ENCODE results near the gene PRKAB2.
"Not testable (repeated sequence)": the region's sequence is repeated elsewhere in the genome, so short reads cannot be mapped to it uniquely, and the experiment has no call there.

Gene PRKAB2

DNA sequence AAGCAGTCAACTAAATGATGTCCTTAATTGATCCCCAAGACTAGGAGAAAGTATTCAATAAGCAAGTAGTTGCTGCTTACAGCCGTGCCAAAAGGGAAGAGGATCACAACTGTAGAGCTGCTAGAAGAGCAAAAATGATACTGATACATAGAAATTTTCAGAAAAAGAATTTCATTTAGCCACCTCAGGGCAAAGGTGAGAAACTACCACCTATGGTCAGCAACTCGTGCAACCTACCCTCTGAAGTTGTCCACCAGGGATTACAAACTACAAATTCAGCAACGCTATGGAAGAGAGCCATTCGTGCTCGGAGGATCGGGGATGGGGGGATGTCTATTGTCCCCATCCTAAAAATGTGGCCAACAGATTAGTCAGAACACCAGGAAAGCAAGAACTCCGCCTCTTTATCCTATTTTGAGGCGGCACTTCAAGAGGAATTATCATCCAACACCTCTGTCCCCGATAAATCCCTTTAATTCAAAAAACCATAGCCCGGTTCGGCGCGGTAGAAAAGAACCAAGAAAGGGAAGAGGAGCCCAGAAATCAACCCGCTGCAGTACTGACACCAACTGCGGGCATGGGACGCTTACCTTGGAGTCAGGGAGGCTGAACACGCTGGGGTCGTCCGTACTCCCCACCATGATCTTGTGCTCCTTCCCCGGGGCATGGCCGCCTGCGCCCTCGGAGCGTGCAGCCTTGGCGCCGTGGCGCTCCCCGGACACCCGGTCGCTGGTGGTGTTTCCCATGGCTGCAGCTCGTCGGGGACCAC, 687 bp downstream of the PRKAB2 start:
- TF ChIP-seq SUZ12 (IDR thresholded peaks at IDR 0.05; ENCODE audit: extremely low read depth, insufficient read depth, insufficient read length) (no peak), ZNF274 (IDR thresholded peaks at IDR 0.05; ENCODE audit: low read depth, low read length) (no peak), YY1 (IDR thresholded peaks at IDR 0.05; ENCODE audit: insufficient read depth, insufficient read length) (no peak)
- no peaks in the 10 kb centered on the region for H3K9me3 ChIP-seq (ENCODE audit: insufficient read depth, low read length)
- peaks cover 37% of the 10 kb centered on the region for H3K36me3 ChIP-seq (ENCODE audit: insufficient read depth, insufficient read length, low read length)
- H3K4me3 ChIP-seq (ENCODE audit: insufficient read length, low read depth): peak overlapping the region; percentile 98
- H3K4me1 ChIP-seq (ENCODE audit: insufficient read depth, insufficient read length): peaks cover 3% of the 10 kb centered on the region
- no peak for DNase-seq (ENCODE audit: low read depth, low spot score)
- H3K9ac ChIP-seq (ENCODE audit: insufficient read length, low read depth): peak overlapping the region; percentile 95
- H3K27me3 ChIP-seq (ENCODE audit: insufficient read depth, insufficient read length): no peaks in the 10 kb centered on the region

DNA sequence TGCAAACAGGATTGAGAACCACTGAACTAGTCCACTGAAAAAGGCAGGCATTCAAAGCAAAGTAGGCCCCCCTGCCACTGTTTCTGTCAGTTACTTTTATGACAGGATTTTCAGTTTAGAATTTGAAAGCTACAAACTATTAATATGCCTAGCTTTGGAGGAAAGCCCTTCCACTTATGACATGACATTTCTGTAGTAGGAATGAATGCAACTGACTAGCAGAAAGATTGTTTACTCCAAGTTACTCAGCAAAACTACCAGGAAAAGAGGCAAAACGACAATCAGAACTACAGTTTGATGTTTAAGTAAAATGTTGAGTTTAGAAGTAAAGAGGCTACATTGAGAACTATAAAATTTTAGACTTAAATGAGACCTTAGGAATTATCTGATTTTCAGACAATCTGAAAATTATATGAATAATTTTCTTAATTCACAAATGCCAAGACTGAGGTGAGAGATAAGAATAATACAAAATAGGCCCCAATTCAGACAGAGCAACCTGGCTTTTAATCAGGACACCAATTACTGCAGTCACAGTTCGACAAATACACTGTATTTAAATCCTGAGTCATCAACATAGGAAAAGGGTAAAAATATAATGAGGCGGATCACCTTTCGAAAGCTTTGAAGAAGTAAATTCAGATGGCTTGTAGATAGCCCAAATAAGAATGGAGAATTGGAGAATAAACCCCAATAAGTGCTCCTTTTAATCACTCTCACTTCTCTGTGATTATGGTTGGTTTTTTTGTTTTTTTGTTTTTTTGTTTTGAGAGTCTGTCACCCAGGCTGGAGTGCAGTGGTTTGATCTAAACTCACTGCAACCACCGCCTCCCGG, 2.2 kb downstream of the PRKAB2 start:
- TF ChIP-seq YY1 (IDR thresholded peaks at IDR 0.05; ENCODE audit: insufficient read depth, insufficient read length) (no peak), ZNF274 (IDR thresholded peaks at IDR 0.05; ENCODE audit: low read depth, low read length) (no peak), SUZ12 (IDR thresholded peaks at IDR 0.05; ENCODE audit: extremely low read depth, insufficient read depth, insufficient read length) (no peak)
- Histone ChIP-seq H3K36me3 (ENCODE audit: insufficient read depth, insufficient read length, low read length) (peaks cover 36% of the 10 kb centered on the region), H3K9ac (ENCODE audit: insufficient read length, low read depth) (no peak overlapping the region), H3K4me3 (ENCODE audit: insufficient read length, low read depth) (no peak overlapping the region), H3K27me3 (ENCODE audit: insufficient read depth, insufficient read length) (no peaks in the 10 kb centered on the region), H3K9me3 (ENCODE audit: insufficient read depth, low read length) (no peaks in the 10 kb centered on the region), H3K4me1 (ENCODE audit: insufficient read depth, insufficient read length) (peaks cover 3% of the 10 kb centered on the region)
- DNase-seq (ENCODE audit: low read depth, low spot score): no peak

DNA sequence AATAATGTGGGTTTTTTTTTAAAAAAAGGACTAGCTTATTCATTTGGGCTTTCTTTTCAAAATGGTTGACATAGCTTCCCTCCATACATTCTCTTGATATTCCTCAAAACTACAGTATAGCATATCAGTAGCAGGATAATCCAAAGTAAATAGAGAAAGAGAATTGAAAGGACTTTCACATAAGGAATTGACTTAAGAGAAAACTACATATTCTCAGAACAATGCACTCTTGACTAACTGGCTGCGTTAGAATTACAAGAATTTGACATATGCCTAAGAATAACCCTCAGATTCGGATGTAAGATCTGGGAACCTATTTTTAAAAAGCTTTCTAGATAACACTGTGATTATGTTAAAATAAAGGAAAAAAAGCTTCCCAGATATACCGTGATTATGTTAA, 3.1 kb downstream of the PRKAB2 start:
- TF ChIP-seq YY1 (IDR thresholded peaks at IDR 0.05; ENCODE audit: insufficient read depth, insufficient read length) (no peak), ZNF274 (IDR thresholded peaks at IDR 0.05; ENCODE audit: low read depth, low read length) (no peak), SUZ12 (IDR thresholded peaks at IDR 0.05; ENCODE audit: extremely low read depth, insufficient read depth, insufficient read length) (no peak)
- Histone ChIP-seq H3K27me3 (ENCODE audit: insufficient read depth, insufficient read length) (no peaks in the 10 kb centered on the region), H3K36me3 (ENCODE audit: insufficient read depth, insufficient read length, low read length) (peaks cover 35% of the 10 kb centered on the region), H3K4me3 (ENCODE audit: insufficient read length, low read depth) (no peak overlapping the region), H3K9ac (ENCODE audit: insufficient read length, low read depth) (no peak overlapping the region), H3K4me1 (ENCODE audit: insufficient read depth, insufficient read length) (peaks cover 3% of the 10 kb centered on the region), H3K9me3 (ENCODE audit: insufficient read depth, low read length) (no peaks in the 10 kb centered on the region)
- DNase-seq (ENCODE audit: low read depth, low spot score): no peak

DNA sequence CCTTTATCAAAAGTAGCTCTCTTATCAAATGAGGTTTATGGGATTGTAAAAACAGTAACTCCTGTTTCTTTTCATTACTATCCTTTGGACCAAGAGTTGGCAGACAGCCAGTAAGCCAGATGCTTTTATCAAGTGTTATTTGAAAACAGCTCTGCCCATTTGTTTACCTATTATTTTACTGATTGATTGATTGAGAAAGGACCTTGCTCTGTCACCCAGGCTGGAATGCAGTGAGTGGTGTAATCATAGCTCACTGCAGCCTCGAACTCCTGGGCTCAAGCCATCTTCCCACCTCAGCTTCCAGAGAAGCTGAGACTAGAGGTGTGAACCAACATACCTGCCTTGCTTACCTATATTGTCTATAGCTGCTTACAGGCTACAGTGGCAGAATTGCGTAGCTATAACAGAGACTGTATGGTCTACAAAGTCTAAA, 3.6 kb downstream of the PRKAB2 start:
- H3K9me3 ChIP-seq (ENCODE audit: insufficient read depth, low read length): no peaks in the 10 kb centered on the region
- peaks cover 3% of the 10 kb centered on the region for H3K4me1 ChIP-seq (ENCODE audit: insufficient read depth, insufficient read length)
- no peaks in the 10 kb centered on the region for H3K27me3 ChIP-seq (ENCODE audit: insufficient read depth, insufficient read length)
- H3K9ac ChIP-seq (ENCODE audit: insufficient read length, low read depth): no peak overlapping the region
- no peak for TF ChIP-seq YY1 (IDR thresholded peaks at IDR 0.05; ENCODE audit: insufficient read depth, insufficient read length)
- no peak for TF ChIP-seq ZNF274 (IDR thresholded peaks at IDR 0.05; ENCODE audit: low read depth, low read length)
- H3K36me3 ChIP-seq (ENCODE audit: insufficient read depth, insufficient read length, low read length): peaks cover 39% of the 10 kb centered on the region
- DNase-seq (ENCODE audit: low read depth, low spot score): no peak
- H3K4me3 ChIP-seq (ENCODE audit: insufficient read length, low read depth): no peak overlapping the region

DNA sequence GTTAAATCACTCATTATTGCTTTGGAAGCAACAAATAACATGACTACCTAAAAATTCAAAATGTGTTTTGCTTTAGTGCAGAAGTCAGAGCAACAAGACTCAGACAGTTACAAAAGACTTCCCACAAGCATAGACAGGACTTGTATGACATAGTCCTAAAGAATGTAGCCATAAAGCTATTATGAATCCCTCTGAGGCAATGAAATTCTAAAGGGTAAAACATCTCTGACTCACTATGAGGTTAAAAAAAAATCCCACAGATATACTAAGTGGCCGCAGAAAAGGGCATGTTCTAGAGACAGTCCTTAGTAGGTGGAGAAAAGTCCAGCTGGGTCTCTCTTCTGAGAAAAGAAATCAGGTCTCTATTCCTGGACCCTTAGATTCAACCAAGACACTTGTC, 4.9 kb downstream of the PRKAB2 start:
- DNase-seq (ENCODE audit: low read depth, low spot score): no peak

DNA sequence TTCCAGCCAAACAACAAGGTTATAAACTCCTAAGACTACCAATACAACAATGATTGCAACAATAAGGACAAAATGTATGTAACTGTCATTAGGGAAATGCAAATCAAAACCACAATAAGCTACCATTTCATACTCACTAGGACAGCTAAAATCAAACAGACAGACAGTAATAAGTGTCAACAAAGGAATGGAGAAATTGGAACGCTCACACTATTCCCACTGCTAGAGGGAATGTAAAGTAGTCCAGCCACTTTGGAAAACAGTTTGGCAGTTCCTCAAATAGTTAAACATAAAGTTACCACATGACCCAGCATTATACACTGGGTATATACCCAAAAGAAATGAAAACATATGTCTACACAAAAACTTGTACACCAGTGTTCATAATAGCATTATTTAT, 9.3 kb downstream of the PRKAB2 start:
- H3K36me3 ChIP-seq (ENCODE audit: insufficient read depth, insufficient read length, low read length): peaks cover 95% of the 10 kb centered on the region
- no peaks in the 10 kb centered on the region for H3K9me3 ChIP-seq (ENCODE audit: insufficient read depth, low read length)
- DNase-seq (ENCODE audit: low read depth, low spot score): no peak

More for the DNA sequence above, 4.9 kb downstream of the PRKAB2 start:
- Histone ChIP-seq H3K27me3 (ENCODE audit: insufficient read depth, insufficient read length) (no peaks in the 10 kb centered on the region), H3K36me3 (ENCODE audit: insufficient read depth, insufficient read length, low read length) (peaks cover 52% of the 10 kb centered on the region), H3K9me3 (ENCODE audit: insufficient read depth, low read length) (no peaks in the 10 kb centered on the region), H3K4me1 (ENCODE audit: insufficient read depth, insufficient read length) (peaks cover 3% of the 10 kb centered on the region), H3K4me3 (ENCODE audit: insufficient read length, low read depth) (no peak overlapping the region), H3K9ac (ENCODE audit: insufficient read length, low read depth) (no peak overlapping the region)
- TF ChIP-seq SUZ12 (IDR thresholded peaks at IDR 0.05; ENCODE audit: extremely low read depth, insufficient read depth, insufficient read length): no peak
- no peak for TF ChIP-seq YY1 (IDR thresholded peaks at IDR 0.05; ENCODE audit: insufficient read depth, insufficient read length)
- TF ChIP-seq ZNF274 (IDR thresholded peaks at IDR 0.05; ENCODE audit: low read depth, low read length): no peak

DNA sequence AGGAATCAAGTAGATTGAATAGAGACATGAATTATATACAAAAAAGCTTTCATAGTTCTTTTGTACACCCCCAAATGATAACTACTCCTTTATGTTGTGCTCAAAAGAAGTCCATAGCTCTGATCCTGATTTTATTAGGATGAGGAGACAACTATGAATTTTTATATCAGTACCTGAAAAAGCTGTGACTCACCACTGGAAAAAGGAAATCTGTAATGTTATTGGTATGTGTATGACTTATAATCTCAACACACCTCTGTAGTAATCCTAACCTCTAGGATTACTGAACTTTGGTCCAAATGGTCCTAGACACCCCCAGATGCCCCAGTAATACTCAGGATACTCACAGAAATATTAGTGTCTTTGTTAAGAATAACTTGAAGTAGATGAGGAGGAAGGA, 10.2 kb downstream of the PRKAB2 start:
- Histone ChIP-seq H3K4me3 (ENCODE audit: insufficient read length, low read depth) (no peak overlapping the region), H3K27me3 (ENCODE audit: insufficient read depth, insufficient read length) (no peaks in the 10 kb centered on the region), H3K9ac (ENCODE audit: insufficient read length, low read depth) (no peak overlapping the region), H3K4me1 (ENCODE audit: insufficient read depth, insufficient read length) (no peaks in the 10 kb centered on the region), H3K9me3 (ENCODE audit: insufficient read depth, low read length) (no peaks in the 10 kb centered on the region), H3K36me3 (ENCODE audit: insufficient read depth, insufficient read length, low read length) (peaks cover 97% of the 10 kb centered on the region)
- TF ChIP-seq ZNF274 (IDR thresholded peaks at IDR 0.05; ENCODE audit: low read depth, low read length): no peak
- TF ChIP-seq YY1 (IDR thresholded peaks at IDR 0.05; ENCODE audit: insufficient read depth, insufficient read length): no peak
- no peak for TF ChIP-seq SUZ12 (IDR thresholded peaks at IDR 0.05; ENCODE audit: extremely low read depth, insufficient read depth, insufficient read length)
- DNase-seq (ENCODE audit: low read depth, low spot score): no peak

More for the DNA sequence above, 9.3 kb downstream of the PRKAB2 start:
- Histone ChIP-seq H3K9ac (ENCODE audit: insufficient read length, low read depth) (no peak overlapping the region), H3K4me3 (ENCODE audit: insufficient read length, low read depth) (no peak overlapping the region), H3K27me3 (ENCODE audit: insufficient read depth, insufficient read length) (no peaks in the 10 kb centered on the region), H3K4me1 (ENCODE audit: insufficient read depth, insufficient read length) (no peaks in the 10 kb centered on the region)
- no peak for TF ChIP-seq ZNF274 (IDR thresholded peaks at IDR 0.05; ENCODE audit: low read depth, low read length)
- no peak for TF ChIP-seq YY1 (IDR thresholded peaks at IDR 0.05; ENCODE audit: insufficient read depth, insufficient read length)
- TF ChIP-seq SUZ12 (IDR thresholded peaks at IDR 0.05; ENCODE audit: extremely low read depth, insufficient read depth, insufficient read length): no peak

DNA sequence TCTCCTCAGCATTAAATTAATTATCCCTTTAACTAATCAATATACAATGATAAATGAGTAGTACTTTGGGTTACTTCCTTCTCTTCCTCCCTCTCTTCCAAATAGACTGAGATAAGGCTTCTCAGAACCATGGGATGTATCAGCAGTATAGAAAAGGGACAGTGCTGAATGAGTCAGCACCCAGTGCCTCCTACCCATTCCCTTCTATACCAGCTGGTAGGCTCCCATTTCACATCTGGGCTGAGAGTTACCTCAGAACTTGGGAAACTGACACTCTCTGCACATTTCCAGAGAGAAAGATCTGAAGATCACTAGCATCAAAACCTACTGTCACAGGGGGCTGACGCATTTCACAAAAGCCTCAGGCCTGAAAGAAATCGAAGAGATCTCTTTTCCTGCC, 15.2 kb downstream of the PRKAB2 start:
- DNase-seq (ENCODE audit: low read depth, low spot score); H3K4me3 ChIP-seq (ENCODE audit: insufficient read length, low read depth); H3K9me3 ChIP-seq (ENCODE audit: insufficient read depth, low read length); H3K9ac ChIP-seq (ENCODE audit: insufficient read length, low read depth); H3K27me3 ChIP-seq (ENCODE audit: insufficient read depth, insufficient read length); H3K4me1 ChIP-seq (ENCODE audit: insufficient read depth, insufficient read length): not testable (repeated sequence)
- peaks cover 79% of the 10 kb centered on the region for H3K36me3 ChIP-seq (ENCODE audit: insufficient read depth, insufficient read length, low read length)

Measured in NT2/D1 (cell line).